NB4 (cell line): ENCODE measurements around the gene ZFAND5.

ENCODE experiments used
- TF ChIP-seq, protein P1 (sequence below): IDR thresholded peaks from one replicate; pipeline ENCODE4 v1.5.1; 2012; ENCODE audit warnings: low read depth, low read length
- TF ChIP-seq, protein P2 (sequence below): IDR thresholded peaks from 2 replicates; pipeline ENCODE4 v1.6.1; 2011; ENCODE audit warnings: low read depth, low read length

DNA sequence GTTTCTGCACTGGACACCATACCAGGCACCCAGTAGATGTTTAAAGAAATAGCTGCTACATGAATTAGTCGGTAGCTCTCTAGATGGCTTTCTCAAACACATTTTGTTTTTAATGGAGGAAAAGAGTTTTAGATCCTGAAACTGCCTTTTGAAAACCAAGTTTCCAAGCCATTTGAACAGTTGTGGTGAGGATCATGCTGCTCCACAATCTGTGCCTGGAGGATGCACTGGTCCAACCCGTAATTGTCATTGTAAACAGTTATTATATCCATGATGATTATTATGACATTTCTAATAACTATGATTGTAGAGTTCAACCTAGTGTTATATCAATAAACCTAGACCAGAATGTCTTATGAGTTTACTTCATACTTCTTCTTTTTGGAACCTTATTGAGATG is 35.9 kb upstream of the ZFAND5 start:
- TF ChIP-seq, protein P1, sequence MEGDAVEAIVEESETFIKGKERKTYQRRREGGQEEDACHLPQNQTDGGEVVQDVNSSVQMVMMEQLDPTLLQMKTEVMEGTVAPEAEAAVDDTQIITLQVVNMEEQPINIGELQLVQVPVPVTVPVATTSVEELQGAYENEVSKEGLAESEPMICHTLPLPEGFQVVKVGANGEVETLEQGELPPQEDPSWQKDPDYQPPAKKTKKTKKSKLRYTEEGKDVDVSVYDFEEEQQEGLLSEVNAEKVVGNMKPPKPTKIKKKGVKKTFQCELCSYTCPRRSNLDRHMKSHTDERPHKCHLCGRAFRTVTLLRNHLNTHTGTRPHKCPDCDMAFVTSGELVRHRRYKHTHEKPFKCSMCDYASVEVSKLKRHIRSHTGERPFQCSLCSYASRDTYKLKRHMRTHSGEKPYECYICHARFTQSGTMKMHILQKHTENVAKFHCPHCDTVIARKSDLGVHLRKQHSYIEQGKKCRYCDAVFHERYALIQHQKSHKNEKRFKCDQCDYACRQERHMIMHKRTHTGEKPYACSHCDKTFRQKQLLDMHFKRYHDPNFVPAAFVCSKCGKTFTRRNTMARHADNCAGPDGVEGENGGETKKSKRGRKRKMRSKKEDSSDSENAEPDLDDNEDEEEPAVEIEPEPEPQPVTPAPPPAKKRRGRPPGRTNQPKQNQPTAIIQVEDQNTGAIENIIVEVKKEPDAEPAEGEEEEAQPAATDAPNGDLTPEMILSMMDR, result no peak
- TF ChIP-seq, protein P2, sequence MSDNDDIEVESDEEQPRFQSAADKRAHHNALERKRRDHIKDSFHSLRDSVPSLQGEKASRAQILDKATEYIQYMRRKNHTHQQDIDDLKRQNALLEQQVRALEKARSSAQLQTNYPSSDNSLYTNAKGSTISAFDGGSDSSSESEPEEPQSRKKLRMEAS, result no peak
